OCI-LY3 (cell line): ENCODE results near the gene PCDH19.

Experiments used
- EZH2phosphoT487 ChIP-seq: fragments of 200-600 bp; shearing (Covaris generic); IDR thresholded peaks from 2 replicates; pipeline ENCODE4 v1.6.1; 2018; ENCODE audit warnings: antibody characterized with exemption, mixed run types, low read depth
- TF ChIP-seq, protein P1 (sequence below): fragments of 200-600, 300-600 bp; sonication (generic); IDR thresholded peaks from 2 replicates; pipeline ENCODE4 v1.5.1; 2014; ENCODE audit warnings: antibody characterized with exemption, low read length, low read depth

DNA sequence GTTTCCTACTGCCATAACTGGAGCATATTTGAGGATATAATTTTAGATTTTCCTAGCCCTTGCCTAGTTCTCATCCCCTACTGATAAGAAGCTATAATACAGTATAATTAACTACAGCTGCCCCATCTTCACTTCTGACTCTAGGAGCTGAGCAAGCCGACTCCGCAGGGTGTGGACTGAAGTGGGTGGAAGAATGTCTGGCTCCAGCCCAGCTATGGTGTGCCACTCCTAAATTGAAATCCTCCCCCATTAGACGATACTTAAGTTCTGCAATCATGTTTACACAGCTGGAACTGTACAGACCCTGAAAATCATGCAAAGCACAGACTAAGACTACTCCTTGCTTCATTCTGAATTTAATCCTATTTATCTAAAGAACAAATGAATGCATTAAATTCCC, 93.1 kb downstream of the PCDH19 start:
- TF ChIP-seq, protein P1, sequence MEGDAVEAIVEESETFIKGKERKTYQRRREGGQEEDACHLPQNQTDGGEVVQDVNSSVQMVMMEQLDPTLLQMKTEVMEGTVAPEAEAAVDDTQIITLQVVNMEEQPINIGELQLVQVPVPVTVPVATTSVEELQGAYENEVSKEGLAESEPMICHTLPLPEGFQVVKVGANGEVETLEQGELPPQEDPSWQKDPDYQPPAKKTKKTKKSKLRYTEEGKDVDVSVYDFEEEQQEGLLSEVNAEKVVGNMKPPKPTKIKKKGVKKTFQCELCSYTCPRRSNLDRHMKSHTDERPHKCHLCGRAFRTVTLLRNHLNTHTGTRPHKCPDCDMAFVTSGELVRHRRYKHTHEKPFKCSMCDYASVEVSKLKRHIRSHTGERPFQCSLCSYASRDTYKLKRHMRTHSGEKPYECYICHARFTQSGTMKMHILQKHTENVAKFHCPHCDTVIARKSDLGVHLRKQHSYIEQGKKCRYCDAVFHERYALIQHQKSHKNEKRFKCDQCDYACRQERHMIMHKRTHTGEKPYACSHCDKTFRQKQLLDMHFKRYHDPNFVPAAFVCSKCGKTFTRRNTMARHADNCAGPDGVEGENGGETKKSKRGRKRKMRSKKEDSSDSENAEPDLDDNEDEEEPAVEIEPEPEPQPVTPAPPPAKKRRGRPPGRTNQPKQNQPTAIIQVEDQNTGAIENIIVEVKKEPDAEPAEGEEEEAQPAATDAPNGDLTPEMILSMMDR: no peak
- TF ChIP-seq EZH2phosphoT487: no peak
